Activated naive CD4-positive, alpha-beta T cell treated with Interleukin-2 at 50 U/mL for 16 hours (primary cell): ENCODE data around the gene MKKS.
"Not testable (repeated sequence)": the region's sequence is repeated elsewhere in the genome, so short reads cannot be mapped to it uniquely, and the experiment has no call there.

Experiments
- DNase-seq: peaks from one replicate; pipeline ENCODE4 v3.0.0-alpha.2; 2020

MKKS gene

GRCh38 chr20:10411673-10412072, 22.3 kb downstream of the MKKS start:
- no peak for DNase-seq

- no peak for DNase-seq
Measured at GRCh38 chr20:10408108-10408813, 25.8 kb downstream of the MKKS start.

- DNase-seq: no peak
Measured at GRCh38 chr20:10404959-10405530, 29.0 kb downstream of the MKKS start.

DNA sequence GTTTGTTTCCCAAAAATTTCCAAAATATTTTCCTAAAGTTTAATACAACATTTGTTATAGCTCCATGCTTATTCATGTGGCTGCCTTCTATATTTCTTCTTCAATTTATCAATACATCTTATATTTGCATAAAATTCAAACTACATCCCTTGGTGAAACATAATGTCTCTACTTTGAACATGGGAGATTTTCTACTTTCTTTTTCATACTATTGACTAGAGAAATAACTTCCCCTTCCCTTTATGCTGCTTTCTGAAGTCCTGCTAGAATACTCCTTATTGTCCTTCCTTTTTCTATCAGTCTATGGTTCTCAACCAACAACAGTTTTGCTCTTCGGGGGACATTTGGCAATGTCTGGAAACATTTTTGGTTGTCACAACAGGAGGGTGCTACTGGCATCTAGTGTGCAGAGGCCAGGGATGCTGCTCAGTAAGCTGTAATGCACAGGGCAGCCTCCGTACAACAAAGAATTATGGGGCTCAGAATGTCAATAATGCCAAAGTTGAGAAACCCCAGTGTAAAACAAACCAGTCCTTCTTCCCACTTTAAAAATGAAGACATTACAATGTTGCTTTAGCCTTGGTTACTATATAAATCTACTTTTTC, 29.9 kb downstream of the MKKS start:
- DNase-seq: no peak

- no peak for DNase-seq
Measured at GRCh38 chr20:10402938-10403608, 30.9 kb downstream of the MKKS start.

GRCh38 chr20:10398834-10399369, 35.1 kb downstream of the MKKS start:
- no peak for DNase-seq

GRCh38 chr20:10394752-10395151, 39.3 kb downstream of the MKKS start:
- not testable (repeated sequence) for DNase-seq

DNA sequence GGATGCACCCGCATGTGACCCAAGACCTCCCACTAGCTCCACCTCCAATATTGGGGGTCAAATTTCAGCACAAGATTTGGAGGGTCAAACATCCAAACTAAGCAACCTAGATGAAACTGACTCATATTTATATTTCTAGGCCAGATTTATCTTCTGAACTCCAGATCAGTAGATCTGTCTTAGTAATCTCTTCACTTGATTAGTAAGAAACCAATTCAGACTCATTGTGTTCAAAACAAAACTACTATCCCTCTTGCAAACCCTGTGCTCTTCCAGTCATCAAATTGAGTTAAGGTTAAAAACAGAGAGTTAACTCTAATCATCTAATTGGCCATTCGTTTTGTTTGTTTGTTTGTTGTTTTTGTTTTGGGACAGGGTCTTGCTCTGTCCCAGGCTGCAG, 43.3 kb downstream of the MKKS start:
- no peak for DNase-seq

DNA sequence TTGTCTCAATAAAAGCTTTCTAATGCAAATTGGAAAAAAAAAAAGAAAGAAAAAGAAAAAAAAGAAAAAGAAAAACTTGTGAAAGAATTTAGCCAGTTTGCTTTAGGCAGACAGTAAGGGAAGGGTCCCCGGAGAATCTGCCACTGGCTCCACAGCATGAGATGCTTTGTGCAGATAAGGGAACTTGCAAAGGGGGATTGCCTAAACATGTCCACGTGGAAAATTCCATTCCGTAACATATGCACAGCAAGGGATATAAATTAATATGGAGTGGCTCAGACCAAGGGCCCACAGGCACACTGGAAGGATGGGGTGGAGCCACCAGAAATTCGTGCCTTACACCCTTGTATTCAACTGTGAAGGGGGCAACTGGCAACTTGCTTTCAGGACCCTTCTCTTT, 45.4 kb downstream of the MKKS start:
- no peak for DNase-seq

DNA sequence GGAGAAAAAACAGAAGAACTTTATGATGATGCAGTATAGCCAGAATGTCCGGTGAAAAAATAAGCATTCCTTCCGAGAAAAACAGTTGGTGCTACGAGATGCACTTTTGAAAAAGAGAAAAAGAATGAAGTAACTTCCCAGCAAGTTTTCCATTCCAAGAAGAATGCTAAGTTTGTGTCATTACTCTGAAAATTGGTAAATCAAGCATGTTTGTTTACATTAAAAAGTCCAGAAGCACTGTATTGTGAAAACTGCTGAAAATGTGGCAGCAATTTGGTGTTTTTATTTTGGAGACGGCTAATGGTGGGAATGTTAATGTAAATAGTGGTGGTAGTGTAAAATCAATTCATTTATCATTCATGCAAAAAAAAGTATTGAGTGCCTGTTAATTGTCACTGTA, 46.3 kb downstream of the MKKS start:
- DNase-seq: no peak

- no peak for DNase-seq
Measured at GRCh38 chr20:10385850-10386544, 48.0 kb downstream of the MKKS start.

DNA sequence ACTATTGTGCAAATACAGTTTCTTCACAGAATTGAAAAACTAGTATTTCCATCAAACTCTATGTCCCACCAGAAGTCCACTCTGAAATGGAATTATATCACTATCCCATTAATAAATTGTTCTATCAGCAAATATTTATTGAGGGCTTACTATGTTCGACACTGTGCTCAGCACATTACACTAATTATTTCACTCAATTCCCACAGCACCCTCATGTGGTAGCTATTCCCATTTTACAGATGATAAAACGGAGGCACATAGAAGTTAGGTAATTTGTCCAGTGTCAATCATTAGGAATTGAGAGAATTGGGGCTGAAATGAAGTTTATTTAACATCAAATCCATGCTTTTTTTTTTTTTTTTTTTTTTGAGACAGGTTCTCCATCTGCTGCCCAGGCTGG, 52.5 kb downstream of the MKKS start:
- DNase-seq: no peak

GRCh38 chr20:10379761-10380160, 54.3 kb downstream of the MKKS start:
- DNase-seq: no peak

- DNase-seq: no peak
Measured at GRCh38 chr20:10376270-10377075, 57.5 kb downstream of the MKKS start.

DNA sequence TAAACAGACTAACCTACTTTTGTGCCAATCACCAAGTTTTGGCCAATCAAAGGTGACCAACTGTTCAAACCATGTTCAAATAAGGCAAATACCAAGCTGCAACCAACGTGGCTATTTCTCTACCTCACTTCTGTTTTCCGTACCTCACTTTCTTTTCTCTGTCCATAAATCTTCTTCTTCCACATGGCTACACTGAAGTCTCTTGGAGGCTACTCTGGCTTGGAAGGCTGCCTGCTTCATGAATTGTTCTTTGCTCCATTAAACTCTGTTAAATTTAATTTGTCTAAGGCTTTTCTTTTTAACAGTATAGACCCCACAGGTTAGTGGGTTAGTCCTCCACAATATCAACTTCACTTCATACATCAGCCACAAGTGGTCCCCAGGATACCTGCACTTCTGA, 58.8 kb downstream of the MKKS start:
- no peak for DNase-seq

DNA sequence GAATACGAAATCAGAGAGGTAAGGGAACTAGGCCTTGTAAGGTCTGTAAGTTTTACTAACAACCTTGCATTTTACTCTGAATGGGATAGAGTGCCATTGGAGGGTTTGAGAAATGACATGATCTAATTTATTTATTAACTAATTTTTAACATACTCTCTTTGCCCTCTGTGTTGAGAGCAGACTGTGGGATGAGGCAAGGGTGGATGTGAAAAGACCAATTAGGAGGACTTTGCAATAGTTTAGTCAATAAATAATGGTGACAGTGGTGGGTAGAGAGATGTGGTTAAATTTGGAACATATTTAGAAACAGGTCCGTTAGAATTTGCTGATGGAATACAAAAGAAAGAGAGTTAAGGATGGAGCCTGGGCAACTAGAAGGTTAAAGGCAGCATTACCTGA, 60.0 kb downstream of the MKKS start:
- DNase-seq: no peak

DNA sequence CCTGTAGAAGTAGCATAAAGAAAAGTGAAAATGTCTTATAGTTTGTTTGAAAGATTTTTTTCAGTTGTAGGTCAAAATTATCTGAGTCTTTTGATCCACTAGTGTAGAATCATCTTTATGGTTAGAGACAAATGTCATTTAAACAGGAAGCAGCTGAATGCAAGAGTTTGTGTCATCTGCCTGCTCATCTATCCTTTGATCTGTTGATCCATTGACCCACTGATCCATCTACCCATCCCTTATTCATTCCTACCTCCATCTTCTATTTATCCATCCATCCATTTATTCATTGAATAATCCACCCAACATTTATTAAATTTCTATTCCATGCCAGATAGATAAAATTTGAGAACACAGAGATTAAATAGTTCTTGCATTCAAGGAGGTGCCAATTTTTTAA, 62.6 kb downstream of the MKKS start:
- no peak for DNase-seq

- no peak for DNase-seq
Measured at GRCh38 chr20:10370091-10370887, 63.7 kb downstream of the MKKS start.

GRCh38 chr20:10369723-10370090, 64.3 kb downstream of the MKKS start:
- DNase-seq: no peak

DNA sequence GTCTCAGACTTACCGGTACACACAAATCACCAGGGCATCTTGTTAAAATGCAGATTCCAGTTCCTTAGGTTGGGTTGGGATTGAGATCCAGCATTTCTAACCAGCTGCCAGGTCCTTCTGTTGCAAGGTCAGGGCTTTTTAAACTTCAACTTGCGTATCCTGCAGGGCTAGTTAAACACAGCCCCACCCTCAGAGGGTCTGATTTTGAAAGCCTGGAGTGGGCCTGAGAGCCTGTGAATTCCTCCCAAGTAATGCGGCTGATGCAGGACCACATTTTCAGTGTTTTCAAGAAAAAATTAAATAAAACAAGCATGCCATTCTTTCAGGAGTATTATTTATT, 65.3 kb downstream of the MKKS start:
- no peak for DNase-seq

DNA sequence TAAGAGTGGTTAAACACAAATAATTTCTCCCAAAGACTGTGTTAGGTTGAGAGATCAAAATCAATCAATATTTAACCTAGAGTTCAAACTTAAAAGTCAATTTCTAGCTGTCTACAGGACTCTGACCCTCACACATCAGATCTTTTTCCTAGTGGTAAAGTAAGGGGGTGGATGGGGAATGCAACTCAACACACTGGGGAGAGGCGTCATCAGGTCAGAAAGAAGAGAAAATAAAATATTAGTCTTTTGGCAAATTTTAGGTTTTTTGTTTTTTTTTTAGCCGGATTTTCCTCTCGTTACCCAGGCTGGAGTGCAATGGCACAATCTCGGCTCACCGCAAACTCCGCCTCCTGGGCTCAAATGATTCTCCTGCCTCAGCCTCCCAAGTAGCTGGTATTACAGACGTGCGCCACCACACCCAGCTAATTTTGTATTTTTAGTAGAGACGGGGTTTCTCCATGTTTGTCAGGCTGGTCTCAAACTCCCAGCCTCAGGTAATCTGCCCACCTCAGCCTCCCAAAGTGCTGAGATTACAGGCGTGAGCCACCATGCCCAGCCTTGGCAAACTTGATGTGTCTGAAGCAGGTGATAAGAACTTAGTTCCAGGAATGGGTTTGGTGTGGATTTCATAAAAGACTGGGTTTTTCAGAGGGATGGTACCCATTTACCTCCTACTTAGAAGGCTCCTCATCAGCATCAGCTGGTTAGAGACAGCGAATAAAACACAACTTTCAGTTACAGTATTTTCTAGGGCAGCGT, 65.9 kb downstream of the MKKS start:
- DNase-seq: no peak
